ENCODE measurements around the gene PI16.

- TF ChIP-seq CTCF (conservative IDR thresholded peaks at IDR 0.05) (no peak), EZH2 (IDR thresholded peaks at IDR 0.05; ENCODE audit: low read depth) (no peak)
Measured at GRCh38 chr6:36983538-36983937, 29.0 kb downstream of the PI16 start.
